Sigmoid colon (tissue), 3 donors: ENCODE data around the gene FBXW4.

Source experiments
- POLR2A ChIP-seq, 2 donors: fragments of 450-650 bp; IDR thresholded peaks; one replicate each; pipeline ENCODE4 v1.6.1; 2016; ENCODE audit warnings: antibody characterized with exemption in 2 of 2, mild to moderate bottlenecking in 2 of 2, moderate library complexity in 2 of 2
- TF ChIP-seq, protein P1 (sequence below), 4 experiments: fragments of 450-650 bp in 3 of 4; fragments of 200-600 bp in 1 of 4; IDR thresholded peaks; one replicate each; pipeline ENCODE4 v1.5.1; 2016 to 2019; ENCODE audit warnings: antibody characterized with exemption in 4 of 4, mild to moderate bottlenecking in 3 of 4, moderate library complexity in 2 of 4

DNA sequence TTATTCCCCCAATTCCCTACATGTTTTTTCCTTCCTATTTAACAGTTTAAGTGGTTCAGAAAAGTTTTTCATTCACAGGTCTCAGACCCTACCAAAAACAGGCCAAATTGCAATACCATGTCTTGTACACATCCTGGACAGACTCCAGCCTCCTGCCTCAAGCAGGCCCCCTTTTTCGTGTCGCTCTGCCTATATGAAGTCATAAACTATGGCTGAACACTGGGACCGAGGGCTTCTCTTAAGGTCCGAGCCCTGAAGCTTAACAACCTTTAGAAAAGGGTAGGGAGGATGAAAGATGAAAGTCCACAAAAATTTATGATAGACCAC, 1.4 kb downstream of the FBXW4 start:
- TF ChIP-seq, protein P1, sequence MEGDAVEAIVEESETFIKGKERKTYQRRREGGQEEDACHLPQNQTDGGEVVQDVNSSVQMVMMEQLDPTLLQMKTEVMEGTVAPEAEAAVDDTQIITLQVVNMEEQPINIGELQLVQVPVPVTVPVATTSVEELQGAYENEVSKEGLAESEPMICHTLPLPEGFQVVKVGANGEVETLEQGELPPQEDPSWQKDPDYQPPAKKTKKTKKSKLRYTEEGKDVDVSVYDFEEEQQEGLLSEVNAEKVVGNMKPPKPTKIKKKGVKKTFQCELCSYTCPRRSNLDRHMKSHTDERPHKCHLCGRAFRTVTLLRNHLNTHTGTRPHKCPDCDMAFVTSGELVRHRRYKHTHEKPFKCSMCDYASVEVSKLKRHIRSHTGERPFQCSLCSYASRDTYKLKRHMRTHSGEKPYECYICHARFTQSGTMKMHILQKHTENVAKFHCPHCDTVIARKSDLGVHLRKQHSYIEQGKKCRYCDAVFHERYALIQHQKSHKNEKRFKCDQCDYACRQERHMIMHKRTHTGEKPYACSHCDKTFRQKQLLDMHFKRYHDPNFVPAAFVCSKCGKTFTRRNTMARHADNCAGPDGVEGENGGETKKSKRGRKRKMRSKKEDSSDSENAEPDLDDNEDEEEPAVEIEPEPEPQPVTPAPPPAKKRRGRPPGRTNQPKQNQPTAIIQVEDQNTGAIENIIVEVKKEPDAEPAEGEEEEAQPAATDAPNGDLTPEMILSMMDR (IDR thresholded peaks at IDR 0.05), result no peak
- no peak for TF ChIP-seq POLR2A (IDR thresholded peaks at IDR 0.05)
